ENCODE data around the gene SDCBP2.

Gene SDCBP2

DNA sequence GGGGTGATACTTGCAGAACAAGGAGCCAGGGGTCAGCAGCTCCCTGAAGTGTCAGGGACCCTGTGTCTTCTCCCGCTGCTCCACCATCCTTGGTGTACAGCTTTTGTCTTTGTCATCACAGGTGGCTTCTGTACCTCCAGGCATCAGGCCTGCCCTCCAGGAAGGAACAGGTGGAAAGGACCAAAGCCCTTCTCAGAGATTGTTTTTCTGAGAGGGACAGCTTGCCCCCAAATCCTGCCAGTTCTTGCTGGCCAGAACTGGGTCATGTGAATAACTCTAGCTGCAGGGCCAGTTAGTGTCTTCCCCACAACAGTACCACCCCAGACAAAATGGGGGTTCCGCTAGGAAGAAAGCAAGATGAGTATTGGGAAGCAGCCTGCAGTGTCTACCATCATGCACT, 31.5 kb downstream of the SDCBP2 start:
- TF ChIP-seq FOXP2 (optimal IDR thresholded peaks at IDR 0.05; ENCODE audit: borderline replicate concordance, extremely low read depth, extremely low read length, insufficient read depth) (no peak), POLR2AphosphoS5 (IDR thresholded peaks at IDR 0.05; ENCODE audit: low read depth, low read length) (no peak), TAF1 (IDR thresholded peaks at IDR 0.05; ENCODE audit: borderline replicate concordance, insufficient read depth, low read length) (no peak), SIN3A (IDR thresholded peaks at IDR 0.05; ENCODE audit: borderline replicate concordance, insufficient read depth, low read length) (no peak)
- TF ChIP-seq, protein P1, sequence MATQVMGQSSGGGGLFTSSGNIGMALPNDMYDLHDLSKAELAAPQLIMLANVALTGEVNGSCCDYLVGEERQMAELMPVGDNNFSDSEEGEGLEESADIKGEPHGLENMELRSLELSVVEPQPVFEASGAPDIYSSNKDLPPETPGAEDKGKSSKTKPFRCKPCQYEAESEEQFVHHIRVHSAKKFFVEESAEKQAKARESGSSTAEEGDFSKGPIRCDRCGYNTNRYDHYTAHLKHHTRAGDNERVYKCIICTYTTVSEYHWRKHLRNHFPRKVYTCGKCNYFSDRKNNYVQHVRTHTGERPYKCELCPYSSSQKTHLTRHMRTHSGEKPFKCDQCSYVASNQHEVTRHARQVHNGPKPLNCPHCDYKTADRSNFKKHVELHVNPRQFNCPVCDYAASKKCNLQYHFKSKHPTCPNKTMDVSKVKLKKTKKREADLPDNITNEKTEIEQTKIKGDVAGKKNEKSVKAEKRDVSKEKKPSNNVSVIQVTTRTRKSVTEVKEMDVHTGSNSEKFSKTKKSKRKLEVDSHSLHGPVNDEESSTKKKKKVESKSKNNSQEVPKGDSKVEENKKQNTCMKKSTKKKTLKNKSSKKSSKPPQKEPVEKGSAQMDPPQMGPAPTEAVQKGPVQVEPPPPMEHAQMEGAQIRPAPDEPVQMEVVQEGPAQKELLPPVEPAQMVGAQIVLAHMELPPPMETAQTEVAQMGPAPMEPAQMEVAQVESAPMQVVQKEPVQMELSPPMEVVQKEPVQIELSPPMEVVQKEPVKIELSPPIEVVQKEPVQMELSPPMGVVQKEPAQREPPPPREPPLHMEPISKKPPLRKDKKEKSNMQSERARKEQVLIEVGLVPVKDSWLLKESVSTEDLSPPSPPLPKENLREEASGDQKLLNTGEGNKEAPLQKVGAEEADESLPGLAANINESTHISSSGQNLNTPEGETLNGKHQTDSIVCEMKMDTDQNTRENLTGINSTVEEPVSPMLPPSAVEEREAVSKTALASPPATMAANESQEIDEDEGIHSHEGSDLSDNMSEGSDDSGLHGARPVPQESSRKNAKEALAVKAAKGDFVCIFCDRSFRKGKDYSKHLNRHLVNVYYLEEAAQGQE (IDR thresholded peaks at IDR 0.05; ENCODE audit: insufficient read depth in 1 of 2, low read depth in 2 of 2, low read length in 2 of 2) = no peak

DNA sequence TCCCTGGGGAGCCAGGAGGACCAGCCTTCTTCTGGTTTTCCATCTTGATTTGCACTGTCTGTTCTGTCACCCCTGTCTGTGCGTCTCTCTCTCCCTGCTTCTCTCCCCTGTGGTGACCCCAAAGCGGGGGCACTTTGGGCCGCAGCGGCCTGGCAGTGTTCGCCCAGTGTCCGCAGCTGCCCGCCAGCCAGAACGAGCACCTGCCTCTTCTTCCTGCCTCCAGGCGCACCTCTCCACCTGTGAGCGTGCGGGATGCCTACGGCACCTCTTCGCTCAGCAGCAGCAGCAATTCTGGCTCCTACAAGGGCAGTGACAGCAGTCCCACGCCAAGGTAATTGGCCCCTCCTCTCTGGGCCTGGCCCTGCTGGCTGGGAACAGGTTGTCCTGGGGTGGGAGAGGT, 32.0 kb downstream of the SDCBP2 start:
- TF ChIP-seq, protein P1 (IDR thresholded peaks at IDR 0.05; ENCODE audit: insufficient read depth in 1 of 2, low read depth in 2 of 2, low read length in 2 of 2) = no peak
- TF ChIP-seq SIN3A (IDR thresholded peaks at IDR 0.05; ENCODE audit: borderline replicate concordance, insufficient read depth, low read length) = no peak
- no peak for TF ChIP-seq POLR2AphosphoS5 (IDR thresholded peaks at IDR 0.05; ENCODE audit: low read depth, low read length)
- no peak for TF ChIP-seq TAF1 (IDR thresholded peaks at IDR 0.05; ENCODE audit: borderline replicate concordance, insufficient read depth, low read length)
- no peak for TF ChIP-seq FOXP2 (optimal IDR thresholded peaks at IDR 0.05; ENCODE audit: borderline replicate concordance, extremely low read depth, extremely low read length, insufficient read depth)

DNA sequence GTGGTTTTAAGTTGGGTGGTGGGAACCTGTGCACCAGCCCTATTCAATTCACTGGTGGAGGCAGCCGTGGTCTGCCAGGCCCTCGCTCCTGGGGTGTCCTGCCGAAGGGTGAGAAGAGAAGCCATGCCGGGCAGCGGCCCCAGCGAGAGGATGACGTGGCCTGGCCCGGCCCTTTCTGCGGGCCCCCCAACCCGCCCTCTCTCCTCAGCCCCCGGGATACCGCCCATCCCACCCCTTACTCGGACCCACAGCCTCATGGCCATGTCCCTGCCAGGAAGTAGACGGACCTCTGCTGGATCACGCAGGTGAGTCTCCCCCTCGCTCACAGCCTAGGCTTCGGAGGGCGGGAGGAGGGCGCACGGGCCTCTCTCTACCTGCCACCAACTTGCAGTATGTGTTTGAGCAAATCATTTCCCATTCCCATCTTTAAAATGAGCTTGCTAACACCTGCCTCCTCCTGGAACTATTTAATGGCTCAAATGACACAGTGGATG, 32.8 kb downstream of the SDCBP2 start:
- TF ChIP-seq, protein P1 (IDR thresholded peaks at IDR 0.05; ENCODE audit: insufficient read depth in 1 of 2, low read depth in 2 of 2, low read length in 2 of 2) = no peak
- TF ChIP-seq TAF1 (IDR thresholded peaks at IDR 0.05; ENCODE audit: borderline replicate concordance, insufficient read depth, low read length) = no peak
- TF ChIP-seq FOXP2 (optimal IDR thresholded peaks at IDR 0.05; ENCODE audit: borderline replicate concordance, extremely low read depth, extremely low read length, insufficient read depth) = no peak
- no peak for TF ChIP-seq SIN3A (IDR thresholded peaks at IDR 0.05; ENCODE audit: borderline replicate concordance, insufficient read depth, low read length)
- no peak for TF ChIP-seq POLR2AphosphoS5 (IDR thresholded peaks at IDR 0.05; ENCODE audit: low read depth, low read length)

DNA sequence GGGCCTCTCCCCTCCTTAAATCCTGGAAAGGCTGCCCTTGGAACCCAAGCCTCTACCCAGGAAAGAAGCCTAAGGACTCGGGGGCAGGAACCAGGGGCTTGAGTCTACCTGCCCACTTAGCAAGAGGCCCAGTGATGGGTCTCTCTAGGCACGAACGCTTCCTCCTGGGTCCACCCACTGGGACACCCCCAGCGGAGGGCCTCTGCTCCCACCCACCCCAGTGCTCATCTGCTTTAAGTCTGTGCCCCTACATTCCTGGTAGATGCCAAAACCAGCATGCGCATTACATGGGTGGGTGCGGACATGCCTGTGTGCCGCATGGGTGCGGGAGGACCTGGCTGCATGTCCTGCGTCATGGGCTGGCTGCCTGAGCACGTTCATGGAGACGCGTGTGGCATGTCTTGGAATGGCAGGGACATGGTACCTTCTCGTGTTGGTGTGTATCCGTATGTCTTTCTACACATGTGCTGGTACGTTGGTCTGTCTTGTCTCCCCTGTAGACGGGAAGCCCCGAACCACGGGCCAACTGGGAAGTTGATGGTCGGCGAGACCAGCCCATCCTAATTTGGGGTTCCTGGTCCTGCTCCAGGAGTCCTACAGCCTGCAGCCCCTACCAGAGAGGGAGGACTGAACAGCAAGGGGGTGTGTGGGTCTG, 33.5 kb downstream of the SDCBP2 start:
- TF ChIP-seq SIN3A (IDR thresholded peaks at IDR 0.05; ENCODE audit: borderline replicate concordance, insufficient read depth, low read length) (no peak), FOXP2 (optimal IDR thresholded peaks at IDR 0.05; ENCODE audit: borderline replicate concordance, extremely low read depth, extremely low read length, insufficient read depth) (no peak)
- TF ChIP-seq, protein P1 (IDR thresholded peaks at IDR 0.05; ENCODE audit: insufficient read depth in 1 of 2, low read depth in 2 of 2, low read length in 2 of 2) = no peak
